Measurements from ENCODE around the gene OTC. TPM values are rescaled to one million over a fixed set of nuclear protein-coding genes. Genes with fewer than 3 reads are reported as not detected.

The OTC gene
- total RNA-seq, 1 donor, result not detected

DNA sequence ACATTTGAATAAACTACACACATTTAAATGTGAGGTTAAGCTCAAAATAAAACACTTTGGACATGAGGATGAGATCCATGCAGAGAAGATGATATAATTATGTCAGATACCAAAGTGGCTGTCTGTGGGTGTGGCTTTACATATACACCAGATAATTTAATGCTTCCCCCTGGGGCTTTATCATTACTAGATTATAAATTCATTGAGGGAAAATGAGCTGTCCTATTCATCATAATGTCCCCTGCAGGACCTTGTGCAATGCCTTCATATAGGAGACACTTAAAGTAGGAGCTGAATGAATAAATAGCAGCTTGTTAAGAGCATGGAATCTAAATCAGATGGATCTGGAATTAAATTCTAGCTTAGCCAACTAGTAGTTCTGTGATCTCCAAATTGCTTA, 49.7 kb downstream of the OTC start:
- TF ChIP-seq, protein P1, sequence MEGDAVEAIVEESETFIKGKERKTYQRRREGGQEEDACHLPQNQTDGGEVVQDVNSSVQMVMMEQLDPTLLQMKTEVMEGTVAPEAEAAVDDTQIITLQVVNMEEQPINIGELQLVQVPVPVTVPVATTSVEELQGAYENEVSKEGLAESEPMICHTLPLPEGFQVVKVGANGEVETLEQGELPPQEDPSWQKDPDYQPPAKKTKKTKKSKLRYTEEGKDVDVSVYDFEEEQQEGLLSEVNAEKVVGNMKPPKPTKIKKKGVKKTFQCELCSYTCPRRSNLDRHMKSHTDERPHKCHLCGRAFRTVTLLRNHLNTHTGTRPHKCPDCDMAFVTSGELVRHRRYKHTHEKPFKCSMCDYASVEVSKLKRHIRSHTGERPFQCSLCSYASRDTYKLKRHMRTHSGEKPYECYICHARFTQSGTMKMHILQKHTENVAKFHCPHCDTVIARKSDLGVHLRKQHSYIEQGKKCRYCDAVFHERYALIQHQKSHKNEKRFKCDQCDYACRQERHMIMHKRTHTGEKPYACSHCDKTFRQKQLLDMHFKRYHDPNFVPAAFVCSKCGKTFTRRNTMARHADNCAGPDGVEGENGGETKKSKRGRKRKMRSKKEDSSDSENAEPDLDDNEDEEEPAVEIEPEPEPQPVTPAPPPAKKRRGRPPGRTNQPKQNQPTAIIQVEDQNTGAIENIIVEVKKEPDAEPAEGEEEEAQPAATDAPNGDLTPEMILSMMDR (IDR thresholded peaks at IDR 0.05; ENCODE audit: insufficient read depth, low read depth, low read length), result no peak
- DNase-seq (ENCODE audit: low read depth), result no peak
- no peak overlapping the region for H3K4me3 ChIP-seq (ENCODE audit: low read depth, low read length)

DNA sequence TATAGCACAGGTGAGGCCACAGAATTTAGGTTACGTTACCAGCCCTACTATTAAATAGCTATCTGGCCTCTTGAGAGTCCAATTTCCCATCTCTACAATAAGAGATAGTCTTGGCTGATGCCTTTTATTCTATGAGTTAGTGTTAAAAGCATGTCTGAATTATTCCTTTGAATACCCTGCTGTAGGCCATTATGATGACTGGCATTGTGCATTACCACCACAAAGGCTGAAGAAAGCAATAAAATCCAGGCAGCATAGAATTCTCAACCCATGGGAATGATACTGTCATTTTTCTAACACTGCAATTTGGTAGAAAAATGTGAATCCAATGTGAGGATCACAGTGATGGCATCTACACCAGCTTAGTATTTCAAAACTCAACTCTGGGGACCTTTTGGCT, 51.4 kb downstream of the OTC start:
- TF ChIP-seq, protein P1 (IDR thresholded peaks at IDR 0.05; ENCODE audit: insufficient read depth, low read depth, low read length), result no peak
- no peak for DNase-seq (ENCODE audit: low read depth)
- no peak overlapping the region for H3K4me3 ChIP-seq (ENCODE audit: low read depth, low read length)

DNA sequence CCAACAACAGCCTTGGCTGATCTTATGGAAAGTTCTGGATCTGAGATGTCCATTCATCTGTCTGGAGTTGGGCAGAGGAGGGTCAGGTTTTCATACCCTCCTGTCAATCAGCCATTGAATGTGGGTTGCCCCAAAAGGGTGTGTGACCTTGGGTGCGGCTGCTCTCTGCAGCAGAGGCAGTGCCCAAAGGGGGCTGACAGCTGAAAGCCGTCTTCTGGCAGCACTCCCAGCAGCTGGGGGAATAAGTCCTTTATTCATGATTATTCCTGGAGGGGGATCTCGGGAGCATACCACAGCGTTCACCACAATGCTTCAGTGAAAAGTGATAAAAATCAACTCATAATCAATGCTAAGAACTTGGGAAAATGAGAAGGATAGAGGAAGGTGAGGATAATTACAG, 54.7 kb downstream of the OTC start:
- no peak for DNase-seq (ENCODE audit: low read depth)
- H3K4me3 ChIP-seq (ENCODE audit: low read depth, low read length), result no peak overlapping the region
- TF ChIP-seq, protein P1 (IDR thresholded peaks at IDR 0.05; ENCODE audit: insufficient read depth, low read depth, low read length), result no peak

DNA sequence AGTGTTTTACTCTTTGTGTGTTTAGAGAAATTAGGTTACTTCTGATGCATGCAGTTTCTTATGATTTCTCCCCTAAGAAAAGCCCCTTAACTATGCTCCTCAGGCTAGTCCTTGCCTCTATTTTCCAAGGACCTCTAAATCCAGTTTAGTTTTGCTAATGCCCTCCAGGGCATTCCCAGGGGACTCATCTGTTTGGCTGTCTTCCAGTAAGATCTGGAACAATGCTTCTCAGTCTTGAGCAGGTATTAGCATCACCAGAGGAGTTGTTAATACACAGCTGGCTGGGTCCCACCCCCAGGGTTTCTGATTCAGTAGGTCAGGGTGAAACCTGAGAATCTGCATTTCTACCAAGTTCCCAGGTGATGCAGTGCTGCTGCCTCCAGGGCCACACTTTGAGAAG, 56.9 kb downstream of the OTC start:
- DNase-seq (ENCODE audit: low read depth), result no peak
- TF ChIP-seq, protein P1 (IDR thresholded peaks at IDR 0.05; ENCODE audit: insufficient read depth, low read depth, low read length), result no peak
- H3K4me3 ChIP-seq (ENCODE audit: low read depth, low read length), result no peak overlapping the region

DNA sequence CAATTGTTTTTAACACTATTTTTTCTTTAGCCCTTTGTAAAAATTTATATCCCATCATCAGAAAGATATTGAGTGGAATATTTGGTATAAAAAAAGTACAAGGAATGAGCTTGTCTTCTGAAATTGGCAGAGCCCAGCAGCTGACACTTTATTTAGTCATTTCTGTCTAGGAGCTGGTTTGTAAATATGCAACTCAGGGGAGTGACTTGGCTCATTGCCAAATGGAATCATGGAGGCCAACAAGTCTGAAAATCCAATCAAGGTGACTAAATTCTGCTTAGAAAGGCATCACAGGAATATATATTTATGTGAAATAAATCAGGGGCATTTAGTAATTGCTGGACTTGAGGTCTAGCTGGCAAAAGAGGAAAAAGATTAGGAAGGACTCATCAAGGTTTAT, 74.4 kb downstream of the OTC start:
- DNase-seq (ENCODE audit: low read depth), result no peak
- TF ChIP-seq, protein P1 (IDR thresholded peaks at IDR 0.05; ENCODE audit: insufficient read depth, low read depth, low read length), result no peak

DNA sequence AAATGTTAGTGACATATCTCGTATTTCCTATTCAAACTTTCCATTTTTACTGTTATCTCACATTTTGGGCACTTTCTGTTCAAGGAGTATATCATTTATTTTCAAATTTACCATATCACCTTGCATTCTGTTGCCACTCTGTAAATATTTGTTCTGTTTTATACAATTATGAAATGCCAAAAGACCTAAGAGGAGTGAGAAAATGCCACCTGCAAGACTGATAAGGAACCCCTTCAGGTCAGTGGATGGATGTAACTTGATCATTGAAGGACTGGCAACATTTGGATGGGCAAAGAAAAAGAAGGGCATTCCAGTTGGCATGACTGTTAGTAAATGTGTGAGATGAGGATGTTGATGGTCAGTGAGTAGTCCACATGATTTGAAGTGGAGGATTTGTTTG, 79.1 kb downstream of the OTC start:
- no peak overlapping the region for H3K4me3 ChIP-seq (ENCODE audit: low read depth, low read length)
- DNase-seq (ENCODE audit: low read depth), result no peak
- TF ChIP-seq, protein P1 (IDR thresholded peaks at IDR 0.05; ENCODE audit: insufficient read depth, low read depth, low read length), result no peak

More for the DNA sequence above, 74.4 kb downstream of the OTC start:
- no peak overlapping the region for H3K4me3 ChIP-seq (ENCODE audit: low read depth, low read length)

DNA sequence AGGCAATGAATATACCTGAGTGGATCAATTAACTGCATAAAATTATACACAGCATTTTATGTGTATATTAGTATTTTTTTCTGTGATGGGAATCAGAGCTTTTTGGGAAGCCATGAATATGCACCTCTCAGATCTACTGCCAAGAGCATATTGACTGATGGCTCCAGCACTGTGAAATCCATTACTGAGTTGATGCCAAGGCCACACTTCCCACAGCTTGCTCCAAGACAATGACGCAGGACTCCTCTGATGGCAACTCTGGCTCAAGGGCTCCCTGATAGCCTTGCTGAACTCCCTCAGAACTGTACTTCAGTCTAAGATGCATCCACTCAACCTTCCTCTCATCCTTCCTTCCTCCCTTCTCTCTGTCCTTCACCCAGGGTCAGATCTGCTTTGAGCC, 82.7 kb downstream of the OTC start:
- no peak for DNase-seq (ENCODE audit: low read depth)
- H3K4me3 ChIP-seq (ENCODE audit: low read depth, low read length), result no peak overlapping the region
- TF ChIP-seq, protein P1 (IDR thresholded peaks at IDR 0.05; ENCODE audit: insufficient read depth, low read depth, low read length), result no peak
